Cardiac fibroblast (primary cell): ENCODE data around the gene CTIF.

ENCODE experiments used
- DNase-seq, 2 donors: peaks; one replicate each; pipeline versions ENCODE4 v3.0.0 to v3.0.0-alpha.2; 2010; ENCODE audit warnings: low read depth in 2 of 2
- H3K4me3 ChIP-seq, 2 donors: replicated peaks in 1 of 2; 1 replicate in 1 of 2; 2 replicates in 1 of 2; pipeline ENCODE4 v1.5.1; 2011; ENCODE audit warnings: low read depth in 2 of 2, low read length in 2 of 2, mild to moderate bottlenecking in 2 of 2, moderate library complexity in 1 of 2
- TF ChIP-seq, protein P1 (sequence below): IDR thresholded peaks from one replicate; pipeline ENCODE4 v1.5.1; 2011; ENCODE audit warnings: low read depth, mild to moderate bottlenecking, low read length, inconsistent platforms

The CTIF gene

DNA sequence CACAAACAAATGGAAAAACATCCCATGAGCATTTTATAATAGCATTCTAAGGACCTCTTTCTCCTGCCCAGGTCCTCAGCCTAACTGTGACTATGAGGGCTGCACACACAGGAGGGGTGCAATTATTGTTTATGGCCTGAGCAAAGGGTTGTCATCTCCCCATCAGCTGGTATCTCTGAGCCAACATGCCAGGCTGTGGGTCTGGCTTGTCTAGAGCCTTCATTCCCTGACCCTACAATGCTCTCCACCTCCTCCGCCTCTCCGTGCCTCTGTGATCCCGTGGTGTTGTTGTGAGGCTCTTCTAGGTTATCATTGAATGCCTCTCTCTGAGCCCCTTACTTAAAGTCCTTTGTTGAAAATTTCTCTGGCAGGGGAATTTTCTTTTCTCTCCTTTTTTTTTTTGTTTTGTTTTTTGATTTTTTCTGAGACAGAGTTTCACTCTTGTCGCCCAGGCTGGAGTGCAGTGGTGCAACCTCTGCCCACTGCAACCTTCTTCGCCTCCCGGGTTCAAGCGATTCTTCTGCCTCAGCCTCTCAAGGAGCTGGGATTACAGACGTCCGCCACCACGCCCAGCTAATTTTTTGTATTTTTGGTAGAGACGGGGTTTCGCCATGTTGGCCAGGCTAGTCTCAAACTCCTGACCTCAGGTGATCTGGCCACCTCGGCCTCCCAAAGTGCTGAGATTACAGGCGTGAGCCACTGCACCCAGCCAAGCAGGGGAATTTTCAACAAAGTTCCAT is 285.6 kb downstream of the CTIF start:
- TF ChIP-seq, protein P1, sequence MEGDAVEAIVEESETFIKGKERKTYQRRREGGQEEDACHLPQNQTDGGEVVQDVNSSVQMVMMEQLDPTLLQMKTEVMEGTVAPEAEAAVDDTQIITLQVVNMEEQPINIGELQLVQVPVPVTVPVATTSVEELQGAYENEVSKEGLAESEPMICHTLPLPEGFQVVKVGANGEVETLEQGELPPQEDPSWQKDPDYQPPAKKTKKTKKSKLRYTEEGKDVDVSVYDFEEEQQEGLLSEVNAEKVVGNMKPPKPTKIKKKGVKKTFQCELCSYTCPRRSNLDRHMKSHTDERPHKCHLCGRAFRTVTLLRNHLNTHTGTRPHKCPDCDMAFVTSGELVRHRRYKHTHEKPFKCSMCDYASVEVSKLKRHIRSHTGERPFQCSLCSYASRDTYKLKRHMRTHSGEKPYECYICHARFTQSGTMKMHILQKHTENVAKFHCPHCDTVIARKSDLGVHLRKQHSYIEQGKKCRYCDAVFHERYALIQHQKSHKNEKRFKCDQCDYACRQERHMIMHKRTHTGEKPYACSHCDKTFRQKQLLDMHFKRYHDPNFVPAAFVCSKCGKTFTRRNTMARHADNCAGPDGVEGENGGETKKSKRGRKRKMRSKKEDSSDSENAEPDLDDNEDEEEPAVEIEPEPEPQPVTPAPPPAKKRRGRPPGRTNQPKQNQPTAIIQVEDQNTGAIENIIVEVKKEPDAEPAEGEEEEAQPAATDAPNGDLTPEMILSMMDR = no peak

DNA sequence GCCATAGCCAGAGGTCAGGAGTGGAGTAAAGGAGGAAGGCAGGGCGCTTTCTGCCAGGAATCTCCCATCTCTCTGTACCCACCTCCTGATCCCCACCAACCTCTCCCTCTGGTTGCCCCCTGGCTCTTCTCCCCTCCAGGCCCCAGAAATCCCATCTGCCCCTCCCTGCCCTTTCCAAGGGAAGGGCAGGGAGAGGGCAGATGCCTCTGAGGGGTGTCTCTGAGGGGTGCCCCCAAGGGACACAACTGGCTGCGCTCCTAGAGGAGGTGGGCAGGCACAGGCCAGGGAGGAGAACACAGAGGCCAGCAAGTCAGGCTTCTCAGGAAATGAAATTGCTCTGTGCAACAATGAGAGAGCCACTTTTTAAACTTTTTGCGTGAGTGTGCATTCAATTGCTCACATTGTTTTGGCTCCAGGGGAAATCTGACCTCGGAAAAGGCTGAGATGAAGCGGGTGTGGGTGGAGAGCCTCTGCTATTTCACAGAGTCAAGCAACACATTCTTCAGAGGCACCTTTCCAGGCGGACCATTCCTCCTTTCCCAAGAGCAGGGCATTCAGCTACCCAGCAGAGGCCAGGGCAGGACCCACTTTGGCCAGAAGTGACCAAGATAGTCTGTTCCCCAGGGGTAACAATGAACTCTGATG is 286.4 kb downstream of the CTIF start:
- peak; percentile 64 to 81 for DNase-seq
- TF ChIP-seq, protein P1 = no peak
- H3K4me3 ChIP-seq = no peak overlapping the region

More for the DNA sequence above, 285.6 kb downstream of the CTIF start:
- no peak for DNase-seq
- H3K4me3 ChIP-seq = no peak overlapping the region

DNA sequence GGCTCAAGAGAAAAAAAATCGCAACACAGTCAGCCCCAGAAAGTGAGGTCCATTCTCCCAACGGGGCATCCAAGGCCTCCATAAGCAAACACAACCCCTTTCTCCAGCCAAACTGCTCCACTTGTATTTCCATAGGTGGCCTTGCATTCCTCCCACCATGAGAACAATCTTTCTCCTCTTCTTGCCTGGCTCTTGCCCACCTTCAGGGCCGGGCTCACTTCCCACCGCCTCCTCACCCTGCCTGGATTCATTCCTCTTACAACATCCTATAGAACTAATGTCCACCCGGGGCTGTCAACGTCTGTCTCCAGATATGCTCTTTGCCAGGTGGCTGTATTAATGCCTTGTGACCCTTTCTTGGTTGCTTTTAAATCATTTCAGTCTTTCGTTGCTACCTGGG is 287.4 kb downstream of the CTIF start:
- H3K4me3 ChIP-seq = no peak overlapping the region
- no peak for DNase-seq
- TF ChIP-seq, protein P1 = no peak

DNA sequence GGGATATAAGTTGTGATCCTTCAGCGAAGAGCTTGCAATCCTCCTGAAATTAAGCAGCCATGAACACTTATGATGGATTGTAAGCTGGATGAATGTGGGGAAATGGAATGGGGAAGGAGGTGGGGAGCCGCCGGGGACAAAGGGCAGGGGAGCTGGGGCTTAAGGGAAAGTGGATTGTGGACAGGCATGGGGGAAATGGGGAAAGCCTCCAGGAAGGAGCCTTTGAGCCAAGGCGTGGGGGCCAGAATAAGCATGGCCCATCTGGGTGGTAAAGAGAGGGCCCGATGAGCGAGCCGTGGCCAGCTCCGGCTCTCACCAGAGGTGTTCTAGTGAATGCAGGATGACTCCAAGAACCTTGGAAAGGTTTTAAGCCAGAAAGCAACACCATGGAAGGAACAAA is 288.0 kb downstream of the CTIF start:
- no peak overlapping the region for H3K4me3 ChIP-seq
- TF ChIP-seq, protein P1 = no peak

DNA sequence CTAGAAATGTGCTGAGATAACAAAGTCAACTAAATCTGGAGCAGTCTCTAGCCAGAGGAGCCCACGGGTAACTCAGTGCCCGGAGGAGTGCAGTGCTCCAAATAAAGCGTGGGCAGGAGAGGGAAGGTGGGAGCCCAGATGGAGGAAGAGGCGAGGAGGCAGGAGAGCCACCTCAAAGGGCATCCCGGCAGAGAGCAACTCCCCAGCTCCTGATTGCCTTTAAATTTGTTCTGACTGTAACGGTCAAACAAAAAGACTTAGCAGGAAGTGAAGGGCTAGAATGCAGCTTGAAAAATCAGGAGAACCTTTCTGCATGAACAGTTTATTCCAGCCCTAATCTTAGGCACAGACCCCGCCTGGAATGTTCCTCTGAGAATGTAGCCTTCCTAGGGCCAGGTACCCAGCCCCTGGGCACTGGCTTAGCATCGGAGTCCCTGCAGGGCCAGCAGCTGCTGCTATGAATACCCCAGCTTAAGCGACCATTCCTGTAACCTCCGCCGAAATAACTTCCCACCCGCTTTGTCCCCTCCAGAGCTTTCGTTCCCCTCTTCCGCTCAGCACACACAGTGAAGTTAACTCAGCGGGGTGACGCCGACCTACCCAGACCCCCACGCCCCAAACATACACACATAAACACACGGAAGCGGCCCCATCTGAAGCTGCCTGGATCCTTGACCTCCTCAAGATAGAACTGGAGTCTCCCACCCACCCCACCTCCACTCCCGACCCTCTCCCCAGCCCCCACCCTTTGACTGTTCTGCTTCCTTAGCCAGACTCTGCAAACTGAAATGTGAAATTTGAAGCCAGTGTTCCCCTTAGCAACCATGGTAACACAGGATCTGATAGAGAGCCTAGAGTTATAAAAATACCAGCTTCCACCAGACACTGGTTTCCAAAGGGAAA is 288.7 kb downstream of the CTIF start:
- TF ChIP-seq, protein P1 = no peak
- DNase-seq = peak; percentile 56 to 74
- no peak overlapping the region for H3K4me3 ChIP-seq

More for the DNA sequence above, 288.0 kb downstream of the CTIF start:
- no peak for DNase-seq

DNA sequence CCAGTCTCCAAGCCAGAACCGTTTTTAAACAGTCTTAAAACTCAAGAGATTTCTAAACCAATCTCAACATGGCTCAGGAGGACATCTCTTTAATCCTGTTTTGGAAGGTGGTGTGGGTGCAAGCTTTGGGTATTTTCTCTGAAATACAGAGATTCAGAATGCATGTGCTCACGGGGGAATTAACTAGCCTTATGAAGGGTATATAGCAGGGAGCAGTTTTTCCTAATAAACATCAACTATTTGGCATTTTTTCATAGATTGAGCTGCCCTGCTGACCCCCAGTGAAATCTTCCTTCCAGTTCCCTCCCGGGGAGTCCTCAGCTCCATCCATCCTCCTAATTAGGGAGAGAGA is 289.3 kb downstream of the CTIF start:
- no peak for DNase-seq
- H3K4me3 ChIP-seq = no peak overlapping the region
- TF ChIP-seq, protein P1 = no peak
